HG03039 (cell line): ENCODE measurements around the gene FMNL2.

Source experiments
- ATAC-seq: cut with Tn5 transposase; IDR thresholded peaks from one replicate; pipeline ENCODE4 v1.9.1; 2021; ENCODE audit warnings: mild to moderate bottlenecking, moderate library complexity; ENCODE audit not compliant: unreplicated experiment

FMNL2 gene

DNA sequence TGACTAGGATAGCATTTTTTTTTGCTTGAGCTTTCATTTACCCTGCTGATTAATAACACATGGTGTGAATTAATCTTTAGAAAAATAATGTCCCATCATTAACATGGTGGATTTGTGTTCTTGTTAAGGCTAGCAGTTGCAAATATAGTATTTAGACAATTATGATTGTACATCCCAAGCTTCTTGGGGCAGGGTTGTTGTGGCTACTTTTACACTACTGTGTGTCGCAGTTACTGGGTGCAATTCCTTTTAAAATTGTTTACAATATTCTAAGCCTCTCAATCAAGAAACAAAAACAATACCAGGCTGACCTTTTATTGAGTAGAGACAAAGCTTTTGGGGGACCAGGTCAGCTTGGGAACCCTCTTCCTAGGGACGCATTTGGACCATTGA lies 2.5 kb downstream of the FMNL2 start:
- ATAC-seq, result no peak

DNA sequence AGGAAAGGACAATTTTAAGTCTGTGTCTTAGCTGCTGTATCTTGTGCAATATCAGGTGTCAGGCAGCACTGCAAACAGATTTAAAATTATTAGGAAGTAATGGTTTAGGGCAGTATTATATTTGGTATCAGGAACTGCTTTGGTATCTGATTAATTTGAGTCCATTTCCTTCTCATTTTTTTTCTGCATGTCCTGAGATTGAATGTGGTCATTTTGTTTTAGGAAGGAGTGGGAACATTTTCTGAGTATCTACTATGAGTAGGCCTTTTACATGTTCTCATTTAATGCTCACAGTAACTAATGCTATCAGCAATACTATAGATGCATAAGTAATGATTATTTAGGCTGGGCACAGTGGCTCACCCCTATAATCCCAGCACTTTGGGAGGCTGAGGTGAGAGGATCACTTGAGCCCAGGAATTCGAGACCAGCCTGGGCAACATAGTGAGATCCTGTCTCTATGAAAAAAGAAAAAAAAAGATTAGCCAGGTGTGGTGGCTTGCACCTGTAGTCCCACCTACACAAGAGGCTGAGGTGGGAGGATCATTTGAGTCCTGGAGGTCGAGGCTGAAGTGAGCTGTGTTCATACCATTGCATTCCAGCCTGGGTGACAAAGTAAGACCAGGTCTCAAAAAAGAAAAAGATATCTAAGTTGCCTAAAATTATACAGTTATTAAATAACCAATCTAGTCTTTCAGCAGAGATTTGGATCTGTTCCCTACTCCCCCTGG lies 4.7 kb downstream of the FMNL2 start:
- ATAC-seq, result no peak

DNA sequence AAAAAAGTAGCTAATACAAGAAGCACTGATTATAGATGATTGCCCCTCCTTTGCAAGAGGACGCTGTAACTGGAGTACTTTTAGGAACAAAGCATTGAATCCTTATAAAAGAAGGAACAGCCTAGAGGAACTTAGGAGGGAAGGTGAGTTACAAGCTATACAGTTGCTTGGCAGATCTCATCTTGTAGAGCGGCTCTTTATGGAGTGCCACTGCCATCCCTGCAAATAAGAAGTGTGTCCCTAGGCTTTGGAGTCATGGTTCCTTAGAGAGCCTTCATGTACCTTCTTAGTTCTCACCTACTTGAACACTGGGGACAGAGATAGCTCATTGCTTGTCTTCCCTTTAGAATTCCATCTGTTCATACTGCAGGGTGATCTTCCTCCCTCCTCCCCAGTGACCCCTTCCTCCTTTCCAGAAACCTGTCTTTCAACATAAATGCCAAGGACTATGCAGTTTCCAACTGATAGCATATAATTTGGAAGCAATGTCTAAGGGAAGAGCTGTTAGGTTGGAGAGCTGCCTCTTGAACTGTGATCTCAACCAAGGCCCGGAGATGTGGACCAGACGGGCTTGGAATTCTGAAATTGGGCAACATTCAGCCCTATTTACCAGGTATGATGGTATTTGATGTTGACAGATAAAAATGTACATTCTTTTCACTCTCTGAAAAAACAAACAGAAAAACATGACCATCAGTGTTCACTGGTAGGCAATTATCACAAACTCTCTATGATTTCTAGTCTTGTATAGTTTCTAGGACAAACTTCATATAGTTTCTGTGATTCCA lies 7.5 kb downstream of the FMNL2 start:
- ATAC-seq, result no peak

DNA sequence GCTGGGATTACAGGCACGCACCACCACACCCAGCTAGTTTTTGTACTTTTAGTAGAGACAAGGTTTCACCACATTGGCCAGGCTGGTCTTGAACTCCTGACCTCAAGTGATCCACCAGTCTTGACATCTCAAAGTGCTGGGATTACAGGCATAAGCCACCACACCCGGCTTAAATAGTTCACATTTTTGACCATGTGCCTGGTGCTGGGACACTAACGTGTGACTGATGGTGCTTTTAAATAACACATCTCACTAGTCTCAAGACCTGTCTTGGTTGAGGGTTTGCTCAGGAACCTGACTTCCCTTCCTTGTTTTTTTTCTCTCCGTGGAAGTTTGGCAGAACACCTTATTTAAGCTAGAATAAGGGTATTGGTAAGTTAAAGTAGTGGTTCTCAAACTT lies 8.5 kb downstream of the FMNL2 start:
- no peak for ATAC-seq

DNA sequence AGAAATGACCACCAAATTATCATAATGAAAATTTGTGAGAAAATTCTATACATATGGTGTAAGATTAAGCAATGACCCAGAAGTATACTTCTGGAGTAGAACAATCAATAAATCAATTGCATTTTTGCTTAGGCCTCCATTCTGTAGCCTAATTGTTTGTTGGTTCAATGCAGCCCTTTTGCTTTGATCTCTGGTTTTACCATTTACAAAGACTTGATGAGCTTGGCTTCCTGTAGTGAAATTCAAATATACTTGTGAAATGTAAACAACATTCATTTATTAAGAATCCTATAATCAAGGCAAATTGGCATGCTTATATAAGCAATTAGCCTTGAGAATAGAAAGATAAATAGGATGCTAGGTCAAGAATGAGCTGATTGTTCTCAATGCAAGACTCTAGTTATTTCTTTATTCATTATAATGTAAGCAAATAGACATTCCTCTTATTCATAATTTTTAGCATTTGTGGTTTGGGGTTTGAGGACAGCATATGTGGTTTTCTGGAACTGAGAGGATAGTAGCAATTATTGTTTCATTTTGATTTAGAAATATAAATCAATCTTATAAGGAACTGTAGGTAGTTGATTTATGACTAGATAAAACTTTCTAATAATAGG lies 9.7 kb downstream of the FMNL2 start:
- no peak for ATAC-seq

DNA sequence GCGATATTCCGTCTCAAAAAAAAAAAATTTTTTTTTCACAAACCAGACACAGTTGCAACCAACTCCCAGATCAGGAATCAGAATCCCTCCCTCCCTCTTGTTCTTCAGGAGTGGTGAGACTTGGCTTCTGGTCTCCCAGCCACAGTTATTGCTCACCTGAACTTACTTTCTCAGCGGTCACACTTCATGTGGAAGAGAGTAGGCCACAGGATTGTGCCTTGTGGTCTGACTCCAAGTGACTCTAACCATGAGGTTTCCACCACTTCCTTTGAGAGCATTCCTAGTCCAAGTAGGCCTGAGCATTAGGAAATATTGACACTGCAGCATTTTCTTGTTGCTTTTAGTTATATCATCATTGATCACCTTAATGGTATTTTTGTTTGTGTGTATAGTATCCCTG lies 12.1 kb downstream of the FMNL2 start:
- ATAC-seq, result no peak

DNA sequence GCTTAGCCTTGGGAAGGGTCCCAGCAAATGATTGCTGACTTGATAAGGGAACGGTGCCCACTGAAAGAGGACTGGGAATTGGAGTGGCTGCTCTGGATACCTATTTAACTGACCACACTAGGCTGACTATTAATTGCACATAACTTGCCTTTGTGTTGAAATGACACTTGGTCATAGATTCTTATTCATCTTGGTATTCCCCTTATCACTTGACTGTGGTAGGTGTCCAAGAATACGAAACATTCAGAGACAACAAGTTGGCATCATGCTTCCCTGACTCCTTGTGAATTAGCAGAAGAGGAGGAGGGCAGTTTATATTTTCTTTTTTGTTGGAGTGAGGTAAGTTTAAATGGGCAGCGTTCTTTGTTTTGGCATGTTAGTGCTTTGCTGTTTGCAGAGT lies 13.4 kb downstream of the FMNL2 start:
- no peak for ATAC-seq

DNA sequence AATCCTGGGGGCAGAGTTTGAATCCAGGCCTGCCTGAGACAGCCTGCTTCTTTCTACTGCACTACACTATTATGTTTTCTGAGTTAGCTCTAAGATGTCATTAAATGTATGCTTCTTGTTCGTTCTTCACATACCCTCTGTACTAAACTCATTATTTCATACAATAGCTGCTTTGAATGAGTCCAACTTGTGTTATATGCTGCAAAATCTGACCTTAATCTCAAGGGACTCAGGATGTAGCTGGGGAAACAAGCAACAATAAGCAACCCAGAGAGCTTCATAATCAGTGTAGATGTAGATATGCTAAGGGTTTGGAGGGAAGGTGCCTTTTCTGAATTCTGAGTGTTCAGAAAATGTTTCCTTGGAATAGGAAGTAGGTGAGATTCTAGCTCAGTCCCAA lies 14.4 kb downstream of the FMNL2 start:
- ATAC-seq, result no peak

DNA sequence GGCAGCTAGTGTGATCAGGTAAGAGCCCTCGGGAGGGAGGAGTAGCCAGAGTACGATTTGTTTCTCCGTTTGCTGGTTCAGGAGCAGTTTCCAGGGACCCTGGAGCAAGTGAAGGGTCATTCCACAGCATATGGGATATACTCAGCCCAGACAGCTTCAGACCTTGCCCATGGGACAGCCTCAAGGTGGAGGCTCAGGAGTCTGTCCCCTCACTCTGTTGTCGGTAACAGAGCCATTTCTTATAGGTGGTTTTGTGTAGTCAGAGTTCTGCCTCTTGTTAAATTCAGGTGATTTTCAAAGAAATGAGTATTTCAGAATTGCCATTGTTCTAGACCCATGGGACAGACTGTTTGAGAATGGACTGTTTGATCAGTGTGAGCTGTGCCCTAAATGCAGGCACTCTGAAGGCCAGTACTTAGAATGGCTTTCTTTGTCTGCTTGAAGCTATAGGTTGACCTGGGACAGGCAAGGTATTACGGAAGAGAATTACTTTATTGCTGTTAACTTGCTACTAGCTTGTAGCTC lies 15.2 kb downstream of the FMNL2 start:
- ATAC-seq, result no peak

DNA sequence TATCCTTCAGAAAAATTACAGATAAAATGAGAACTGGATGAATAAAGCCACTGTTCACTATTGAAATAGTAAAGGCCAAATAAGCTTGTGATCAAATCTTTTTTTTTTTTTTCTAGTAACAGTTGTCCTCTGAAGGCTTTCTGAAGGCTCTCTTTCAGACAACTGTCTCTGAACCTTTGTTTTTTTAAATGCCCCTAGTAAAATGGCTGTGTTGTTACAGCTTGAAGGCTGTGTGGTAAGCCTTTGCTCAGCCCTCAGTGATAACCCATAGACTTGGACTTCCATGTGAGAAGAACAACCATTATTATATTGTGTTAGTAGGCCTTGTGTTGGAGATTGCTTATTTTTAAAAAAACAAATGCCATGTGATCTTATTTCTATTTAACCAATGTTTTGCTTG lies 17.6 kb downstream of the FMNL2 start:
- no peak for ATAC-seq

DNA sequence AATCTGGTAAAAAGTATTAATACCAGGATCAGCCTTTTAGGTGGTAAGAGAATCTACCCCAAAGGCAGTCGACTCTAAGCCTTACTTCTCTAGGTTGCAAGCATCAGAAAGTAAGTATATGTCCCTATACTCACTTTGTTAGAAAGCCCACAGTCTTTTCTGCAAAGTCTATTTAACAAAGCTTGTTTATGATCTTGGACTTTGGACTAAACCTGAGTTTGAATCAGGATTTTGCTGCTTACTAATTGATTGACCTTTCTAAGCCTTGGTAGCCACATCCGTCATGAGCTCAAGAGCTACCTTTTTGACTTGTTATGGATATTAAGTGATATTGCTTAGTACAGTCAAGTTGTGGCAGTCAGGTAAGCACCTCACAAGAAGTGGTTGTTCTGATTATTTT lies 18.4 kb downstream of the FMNL2 start:
- no peak for ATAC-seq

DNA sequence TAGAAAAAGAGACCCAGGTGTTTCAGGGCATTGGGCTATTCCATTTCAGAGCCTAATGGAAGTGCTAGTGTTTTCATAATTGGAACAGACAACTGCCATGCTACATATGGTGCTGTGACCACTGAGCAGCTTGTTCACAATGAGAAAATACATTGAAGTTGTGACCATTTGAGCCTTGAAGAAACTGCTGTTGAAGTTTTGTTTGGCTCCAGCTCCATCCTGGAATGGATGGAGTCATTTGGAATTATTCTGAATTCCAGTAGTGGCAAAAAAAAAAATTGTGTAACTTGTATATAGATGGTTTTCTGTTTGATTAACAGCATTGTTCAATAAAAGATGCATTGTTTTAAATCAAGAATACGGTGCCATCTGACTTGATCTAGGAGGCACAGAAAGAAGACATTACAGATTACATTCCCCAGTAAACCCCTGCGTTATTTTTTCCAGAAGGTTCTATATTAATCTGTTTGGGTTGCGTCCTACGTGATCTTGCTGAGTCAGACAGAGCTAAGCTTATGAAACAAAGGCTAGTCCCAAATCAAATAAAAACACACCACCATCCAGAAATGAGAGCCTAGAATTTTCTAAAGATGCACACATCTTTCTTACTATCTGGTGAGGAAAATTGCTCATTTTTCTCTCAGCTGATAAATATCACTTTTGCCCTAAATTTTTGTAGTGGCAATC lies 19.2 kb downstream of the FMNL2 start:
- no peak for ATAC-seq

DNA sequence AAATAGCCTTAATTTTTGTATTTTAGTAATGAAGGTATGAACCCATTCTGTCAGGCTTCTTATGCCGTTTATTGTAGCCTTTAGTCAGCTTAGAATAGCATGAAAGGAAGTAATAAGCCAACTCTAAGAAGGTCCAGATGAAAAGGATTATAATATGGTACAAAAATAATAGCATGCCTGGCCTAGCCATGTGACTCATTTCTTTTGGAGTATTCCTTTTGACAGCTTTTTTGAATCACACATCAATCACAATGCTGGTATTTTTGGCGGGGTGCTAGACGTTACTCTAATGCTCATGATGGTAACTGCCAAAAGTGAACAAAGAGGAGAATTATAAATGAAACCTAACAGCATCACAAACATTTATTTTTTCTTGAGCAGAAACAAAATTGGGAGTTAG lies 19.9 kb downstream of the FMNL2 start:
- ATAC-seq, result no peak

DNA sequence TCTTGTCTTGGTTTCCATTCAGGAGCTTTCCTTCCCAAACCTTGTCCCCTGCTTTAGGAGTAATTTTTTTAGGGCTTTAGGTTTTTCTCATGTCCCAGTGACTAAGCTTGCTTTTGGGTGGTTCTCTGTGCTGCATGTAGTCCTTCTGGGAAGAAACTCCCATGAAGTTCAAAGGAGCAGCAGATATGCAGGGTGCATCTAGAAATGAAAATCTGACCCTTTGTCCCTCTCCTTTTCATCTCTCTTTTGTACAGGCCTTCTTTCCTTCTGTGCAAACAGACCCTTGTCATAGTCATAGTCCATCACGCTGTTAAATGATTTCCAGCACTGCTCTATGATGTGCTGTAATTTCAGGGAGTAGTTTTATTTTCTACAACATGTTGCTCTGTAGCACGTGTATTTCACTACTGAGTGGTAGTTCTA lies 20.4 kb downstream of the FMNL2 start:
- ATAC-seq, result no peak

DNA sequence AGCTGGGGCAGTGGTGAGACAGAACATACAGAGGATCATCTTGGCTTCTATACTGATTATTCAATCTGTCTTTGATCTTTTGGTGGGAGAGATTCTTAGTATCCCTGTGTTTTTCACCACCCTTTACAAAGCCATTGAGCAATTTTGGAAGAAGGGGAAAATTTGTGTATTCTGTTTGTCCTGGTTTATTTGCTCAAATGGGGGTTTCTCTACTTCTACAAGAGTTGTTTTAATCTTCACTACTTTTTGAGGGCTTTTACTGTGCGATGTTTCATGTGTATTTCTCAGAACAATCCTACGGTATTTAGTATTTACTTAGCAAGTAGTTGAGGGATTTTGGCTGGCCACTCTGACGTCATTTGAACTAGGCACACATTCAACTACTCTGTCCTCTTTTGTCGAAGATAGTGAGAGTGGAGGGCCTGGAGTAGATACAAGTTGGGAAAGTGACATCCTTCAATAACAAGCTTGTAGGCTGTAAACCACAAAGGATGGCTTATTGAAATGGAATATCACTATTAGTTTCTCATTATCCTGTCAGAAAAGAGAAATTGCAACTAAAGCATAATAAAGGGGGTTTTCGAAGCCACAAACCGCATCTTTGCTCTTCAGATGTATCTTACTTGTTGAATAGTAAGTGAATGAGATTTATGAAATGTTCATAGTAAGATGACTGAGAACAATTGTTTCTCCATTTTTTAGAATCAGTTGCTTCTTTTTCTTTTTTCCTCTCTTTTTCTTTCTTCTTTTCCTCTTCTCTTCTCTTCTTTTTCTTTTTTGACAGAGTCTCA lies 24.8 kb downstream of the FMNL2 start:
- no peak for ATAC-seq

DNA sequence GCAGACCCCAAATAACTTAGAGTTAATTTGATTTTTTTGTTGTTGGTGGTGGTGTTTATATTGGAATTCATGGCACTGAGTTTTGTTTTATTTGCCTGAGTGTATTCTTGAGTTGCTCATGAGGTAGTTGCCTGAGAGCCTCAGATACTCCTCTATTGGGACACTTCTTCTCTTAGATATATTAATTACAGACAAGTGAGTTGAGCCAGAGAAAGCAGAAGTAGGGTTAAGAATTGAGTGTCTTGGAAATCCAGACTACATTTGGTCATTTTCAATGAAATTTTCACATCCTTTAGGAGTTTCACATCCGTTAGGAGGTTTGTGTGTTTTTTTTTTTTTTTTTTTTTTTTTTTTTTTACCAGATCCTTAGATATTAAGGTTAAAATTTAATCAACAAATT lies 29.0 kb downstream of the FMNL2 start:
- ATAC-seq, result no peak

DNA sequence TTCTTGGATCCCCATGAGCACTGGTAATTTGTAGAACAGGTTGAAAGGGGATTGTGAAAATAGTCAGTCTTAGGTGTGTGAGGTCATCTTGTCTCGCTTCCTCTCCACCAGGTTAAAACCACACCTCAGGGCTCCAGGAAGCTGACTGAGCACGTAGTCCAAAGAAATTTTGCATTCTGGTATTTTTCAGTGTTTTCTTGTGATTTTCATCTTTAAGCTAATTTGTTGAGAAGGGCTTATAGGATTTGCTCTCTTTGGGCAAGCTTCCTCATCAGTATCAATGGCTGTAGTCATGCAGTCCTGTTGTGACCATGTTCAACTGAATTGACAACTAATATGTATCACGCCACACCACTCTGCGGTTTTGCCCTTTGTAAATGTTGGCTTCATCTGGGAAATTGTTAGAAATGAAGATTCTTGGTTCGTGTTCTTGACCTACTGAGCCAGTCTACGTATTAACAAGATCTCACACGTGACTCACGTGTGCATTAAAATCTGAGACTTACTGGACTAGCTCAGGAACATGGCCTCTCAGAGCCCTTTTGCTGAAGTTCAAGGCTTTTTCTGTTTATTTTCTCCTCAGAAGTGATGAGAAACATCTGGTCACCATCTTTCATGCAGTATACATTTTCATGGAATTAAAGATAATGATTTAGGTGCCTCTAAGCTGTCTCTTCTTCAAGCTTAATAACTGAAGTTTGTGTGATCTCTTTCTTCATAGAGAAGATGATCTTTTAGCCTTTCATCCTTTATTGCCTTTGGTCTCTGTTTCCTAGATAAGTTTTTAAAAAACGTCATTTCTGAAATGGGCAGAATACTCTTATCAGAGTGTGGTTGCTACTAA lies 32.8 kb downstream of the FMNL2 start:
- peak; percentile 75 for ATAC-seq

DNA sequence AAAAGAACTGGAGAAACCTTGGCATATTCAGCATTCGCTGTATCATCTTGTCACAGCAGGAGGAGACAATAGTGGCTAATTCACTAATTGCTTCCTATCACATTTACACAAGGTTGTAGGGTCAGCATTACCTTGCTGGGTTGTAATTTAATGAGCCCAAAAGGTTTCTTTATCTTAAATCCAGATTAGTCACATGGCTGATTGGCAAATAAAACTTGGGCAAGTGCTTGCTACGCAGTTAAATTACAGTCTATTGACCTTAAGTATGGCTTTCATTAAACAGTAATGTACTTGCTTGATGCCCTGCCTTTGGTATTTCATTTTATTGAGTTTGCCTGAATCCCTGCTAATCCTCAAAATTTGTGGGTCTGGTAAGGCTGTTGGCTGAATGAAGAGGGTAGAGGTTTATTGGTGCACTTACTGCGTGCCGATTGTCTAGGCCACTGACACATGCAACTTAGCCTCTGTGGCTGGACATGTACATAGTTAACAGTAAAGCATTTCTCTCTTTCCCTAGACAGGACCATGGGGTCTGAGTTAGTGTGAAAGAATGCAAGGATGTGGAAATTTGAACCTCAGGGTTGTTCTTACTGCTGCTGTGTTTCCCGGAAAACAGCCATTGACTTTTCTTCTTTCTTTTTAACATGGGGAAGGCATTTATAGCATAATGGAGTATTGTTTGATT lies 34.3 kb downstream of the FMNL2 start:
- no peak for ATAC-seq

DNA sequence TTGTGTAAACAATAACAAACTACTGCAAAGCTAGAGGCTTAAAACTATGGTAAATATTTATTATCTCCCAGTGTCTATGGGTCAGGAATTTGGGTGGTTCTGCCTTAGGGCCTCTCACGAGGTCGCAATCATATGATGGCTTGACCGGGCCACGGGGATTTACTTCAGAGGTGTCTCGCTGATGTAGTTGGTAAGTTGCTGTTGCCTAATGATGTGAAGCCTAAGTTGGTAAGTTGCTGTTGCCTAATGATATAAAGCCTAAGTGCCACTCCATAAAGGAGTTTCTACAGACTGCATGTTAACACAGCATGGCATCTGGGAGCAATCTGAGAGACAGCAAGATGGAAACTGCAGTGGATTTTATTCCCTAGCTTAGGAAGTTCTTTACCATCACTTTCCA lies 35.8 kb downstream of the FMNL2 start:
- no peak for ATAC-seq
